A673 (cell line): ENCODE measurements around the gene PCBP3. TPM values are rescaled to one million over a fixed set of nuclear protein-coding genes. Genes with fewer than 3 reads are reported as not detected.

Experiments
- BruUV-seq: library from RNA; stranded (reverse); fragments of 400-500 nt; replicated peaks from 2 replicates; lab custom pipeline; 2021; lab: Mats Ljungman, UMichigan
- CTCF ChIA-PET: fragments of 300-600 bp; sonication (Branson Sonifier 250); formaldehyde crosslinking; loops from one replicate; lab custom pipeline; 2022; ENCODE audit warnings: antibody characterized with exemption; lab: Charles Lee
- POLR2A ChIA-PET: fragments of 300-600 bp; sonication (Branson Sonifier 250); formaldehyde crosslinking; loops from one replicate; lab custom pipeline; 2022; ENCODE audit warnings: antibody characterized with exemption; ENCODE audit not compliant: low non-redundant PET; lab: Charles Lee
- DNase-seq: peaks from one replicate; pipeline ENCODE4 v3.0.0-alpha.2; 2015; ENCODE audit warnings: low spot score
- H3K27ac ChIP-seq: fragments of 200-600 bp; sonication (generic); 2 replicates; pipeline ENCODE4 v1.5.1; 2016; ENCODE audit warnings: mixed run types, low read depth, mild to moderate bottlenecking, mixed read lengths, antibody characterized with exemption, low read length; ENCODE audit not compliant: poor library complexity, severe bottlenecking
- H3K27me3 ChIP-seq: fragments of 200-600 bp; sonication (generic); replicated peaks from 2 replicates; pipeline ENCODE4 v1.6.1; 2017; ENCODE audit warnings: mixed run types, low read depth, mild to moderate bottlenecking, mixed read lengths, antibody characterized with exemption, low read length; ENCODE audit not compliant: insufficient read depth, poor library complexity
- H3K36me3 ChIP-seq: fragments of 200-600 bp; sonication (generic); 2 replicates; pipeline ENCODE4 v1.6.1; 2016; ENCODE audit warnings: mixed run types, mild to moderate bottlenecking, mixed read lengths, antibody characterized with exemption, low read length; ENCODE audit not compliant: insufficient read depth, poor library complexity, severe bottlenecking
- H3K4me1 ChIP-seq: fragments of 200-600 bp; sonication (generic); 2 replicates; pipeline ENCODE4 v1.6.1; 2017; ENCODE audit warnings: mixed run types, mild to moderate bottlenecking, mixed read lengths, antibody characterized with exemption, low read length; ENCODE audit not compliant: insufficient read depth, poor library complexity, severe bottlenecking
- H3K4me3 ChIP-seq: fragments of 200-600 bp; sonication (generic); 2 replicates; pipeline ENCODE4 v1.5.1; 2016; ENCODE audit warnings: low read depth, mixed run types, mild to moderate bottlenecking, mixed read lengths, low read length; ENCODE audit not compliant: poor library complexity, severe bottlenecking
- H3K9me3 ChIP-seq: fragments of 200-600 bp; sonication (generic); 2 replicates; pipeline ENCODE4 v1.6.1; 2016; ENCODE audit warnings: mixed run types, low read depth, mild to moderate bottlenecking, mixed read lengths, antibody characterized with exemption, low read length; ENCODE audit not compliant: poor library complexity, severe bottlenecking
- EZH2 ChIP-seq: fragments of 200-600 bp; sonication (generic); IDR thresholded peaks from 2 replicates; pipeline ENCODE4 v1.6.1; 2017; ENCODE audit warnings: borderline replicate concordance, low read depth, mild to moderate bottlenecking, mixed read lengths, antibody characterized with exemption, low read length; ENCODE audit not compliant: poor library complexity, severe bottlenecking
- intact Hi-C: fragments of 100-400 bp; cut with micrococcal nuclease; formaldehyde crosslinking; loops from one replicate; pipeline ENCODE4 v1.10.0; 2022; ENCODE audit not compliant: unreplicated experiment
- total RNA-seq: library from RNA; stranded (reverse); gene quantifications from 2 replicates; pipeline ENCODE4 v1.2.3, GENCODE V29; 2021
- TF ChIP-seq, protein P1 (sequence below): fragments of 300-800, 200-600 bp; sonication (generic); conservative IDR thresholded peaks from 2 replicates; pipeline ENCODE4 v1.5.1; 2017; ENCODE audit warnings: low read depth, mild to moderate bottlenecking, antibody characterized with exemption, low read length, moderate library complexity, mixed read lengths

The PCBP3 gene
- total RNA-seq, 1 experiment from 2014 or later = 25.6 TPM

DNA sequence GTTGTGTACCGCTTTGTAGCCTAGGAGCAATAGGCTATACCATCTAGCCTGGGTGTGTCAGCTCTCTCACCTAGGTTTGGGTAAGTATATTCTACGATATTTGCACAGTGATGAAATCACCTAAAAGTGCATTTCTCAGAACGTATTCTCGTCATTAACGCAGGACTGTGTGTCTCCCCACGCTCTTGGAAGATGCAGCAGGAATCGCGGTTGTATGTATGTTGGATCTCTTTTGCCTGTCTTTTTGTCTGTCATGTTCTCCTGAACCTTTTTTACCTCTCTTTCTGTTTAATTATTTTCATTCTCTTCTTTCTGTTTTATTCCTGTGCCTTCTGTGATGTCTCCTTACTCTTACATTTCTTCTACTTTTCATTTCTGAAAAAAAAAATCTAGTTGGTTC lies 197.5 kb downstream of the PCBP3 start:
- intact Hi-C loops = no loop called here
- no peak for DNase-seq
- H3K27ac ChIP-seq = no peak overlapping the region
- no peaks in the 10 kb centered on the region for H3K36me3 ChIP-seq
- TF ChIP-seq, protein P1, sequence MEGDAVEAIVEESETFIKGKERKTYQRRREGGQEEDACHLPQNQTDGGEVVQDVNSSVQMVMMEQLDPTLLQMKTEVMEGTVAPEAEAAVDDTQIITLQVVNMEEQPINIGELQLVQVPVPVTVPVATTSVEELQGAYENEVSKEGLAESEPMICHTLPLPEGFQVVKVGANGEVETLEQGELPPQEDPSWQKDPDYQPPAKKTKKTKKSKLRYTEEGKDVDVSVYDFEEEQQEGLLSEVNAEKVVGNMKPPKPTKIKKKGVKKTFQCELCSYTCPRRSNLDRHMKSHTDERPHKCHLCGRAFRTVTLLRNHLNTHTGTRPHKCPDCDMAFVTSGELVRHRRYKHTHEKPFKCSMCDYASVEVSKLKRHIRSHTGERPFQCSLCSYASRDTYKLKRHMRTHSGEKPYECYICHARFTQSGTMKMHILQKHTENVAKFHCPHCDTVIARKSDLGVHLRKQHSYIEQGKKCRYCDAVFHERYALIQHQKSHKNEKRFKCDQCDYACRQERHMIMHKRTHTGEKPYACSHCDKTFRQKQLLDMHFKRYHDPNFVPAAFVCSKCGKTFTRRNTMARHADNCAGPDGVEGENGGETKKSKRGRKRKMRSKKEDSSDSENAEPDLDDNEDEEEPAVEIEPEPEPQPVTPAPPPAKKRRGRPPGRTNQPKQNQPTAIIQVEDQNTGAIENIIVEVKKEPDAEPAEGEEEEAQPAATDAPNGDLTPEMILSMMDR = no peak
- no peak for TF ChIP-seq EZH2
- H3K4me1 ChIP-seq = no peaks in the 10 kb centered on the region
- no TSS peak for BruUV-seq
- CTCF ChIA-PET = no interaction called here
- no peak overlapping the region for H3K4me3 ChIP-seq
- no peaks in the 10 kb centered on the region for H3K27me3 ChIP-seq
- POLR2A ChIA-PET = no interaction called here
- H3K9me3 ChIP-seq = peaks cover 10% of the 10 kb centered on the region

DNA sequence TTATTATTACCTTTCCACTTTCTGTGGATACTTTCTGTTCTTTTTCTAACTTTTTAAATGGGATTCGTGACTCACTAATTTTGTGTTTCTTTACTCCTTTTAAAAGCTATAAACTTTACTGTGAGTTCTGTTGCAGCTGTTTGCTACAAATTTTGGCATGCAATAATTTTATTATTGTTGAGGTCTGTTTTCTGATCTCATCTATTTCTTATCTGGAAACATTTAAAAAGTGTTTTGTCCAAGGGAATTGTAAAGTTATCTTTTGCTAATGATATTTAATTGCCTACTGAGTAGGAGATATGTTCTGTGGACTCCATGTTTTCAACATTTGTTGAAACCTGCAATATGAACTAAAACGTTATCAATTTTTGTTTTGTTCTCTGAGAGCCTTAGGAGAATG lies 199.9 kb downstream of the PCBP3 start:
- H3K9me3 ChIP-seq = peaks cover 10% of the 10 kb centered on the region
- no peak overlapping the region for H3K4me3 ChIP-seq
- no peak overlapping the region for H3K27ac ChIP-seq
- CTCF ChIA-PET = no interaction called here
- DNase-seq = no peak
- no TSS peak for BruUV-seq
- H3K4me1 ChIP-seq = no peaks in the 10 kb centered on the region
- no peaks in the 10 kb centered on the region for H3K36me3 ChIP-seq
- intact Hi-C loops = no loop called here
- H3K27me3 ChIP-seq = no peaks in the 10 kb centered on the region
- TF ChIP-seq, protein P1 = no peak
- POLR2A ChIA-PET = no interaction called here

DNA sequence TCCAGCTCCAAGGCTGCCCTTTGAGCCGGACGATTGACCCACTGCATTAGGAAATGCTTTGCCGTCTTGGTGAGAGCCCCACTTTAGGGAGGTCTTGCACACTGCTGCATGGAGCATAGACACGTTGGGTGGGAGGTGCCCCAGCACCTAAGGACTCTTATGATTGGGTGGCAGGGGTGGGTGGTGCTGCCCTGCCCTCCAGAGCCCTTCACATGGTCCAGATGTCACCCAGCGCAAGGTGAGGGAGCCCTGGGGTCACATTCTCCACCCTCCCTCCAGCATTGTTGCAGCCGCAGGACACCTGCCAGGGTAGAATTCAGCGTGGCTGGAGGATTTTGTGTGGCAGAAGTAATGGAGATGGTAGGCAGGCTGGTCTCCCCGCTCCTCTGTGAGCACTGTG lies 200.7 kb downstream of the PCBP3 start:
- BruUV-seq = no TSS peak
- Histone ChIP-seq H3K4me1 (no peaks in the 10 kb centered on the region), H3K27me3 (no peaks in the 10 kb centered on the region), H3K27ac (no peak overlapping the region), H3K36me3 (no peaks in the 10 kb centered on the region), H3K9me3 (peaks cover 10% of the 10 kb centered on the region), H3K4me3 (no peak overlapping the region)
- ChIA-PET POLR2A (no interaction called here), CTCF (no interaction called here)
- intact Hi-C loops = no loop called here
- no peak for DNase-seq
- TF ChIP-seq, protein P1 = no peak
- TF ChIP-seq EZH2 = no peak
